Endodermal cell (in vitro differentiated cells): Measurements from ENCODE around the gene KCNMA1. TPM values are rescaled to one million over a fixed set of nuclear protein-coding genes. Genes with fewer than 3 reads are reported as not detected.

Source experiments
- DNase-seq: peaks from one replicate; pipeline ENCODE4 v3.0.0-alpha.2; 2017
- H3K27ac ChIP-seq: 2 replicates; pipeline ENCODE4 v1.5.1; 2013; ENCODE audit warnings: mild to moderate bottlenecking, low read depth, low read length, moderate library complexity
- H3K27me3 ChIP-seq: 2 replicates; pipeline ENCODE4 v1.6.1; 2013; ENCODE audit warnings: mild to moderate bottlenecking, low read length, moderate library complexity; ENCODE audit not compliant: insufficient read depth, control insufficient read depth, poor library complexity, severe bottlenecking
- H3K36me3 ChIP-seq: 2 replicates; pipeline ENCODE4 v1.7.0; 2013; ENCODE audit warnings: mild to moderate bottlenecking, low read length, moderate library complexity; ENCODE audit not compliant: control insufficient read depth, insufficient read depth
- H3K4me1 ChIP-seq: one replicate; pipeline ENCODE4 v1.7.0; 2013; ENCODE audit warnings: low read length; ENCODE audit not compliant: control insufficient read depth, insufficient read depth
- H3K4me3 ChIP-seq: 2 replicates; pipeline ENCODE4 v1.5.1; 2013; ENCODE audit warnings: mild to moderate bottlenecking, low read length, moderate library complexity
- H3K9ac ChIP-seq: 2 replicates; pipeline ENCODE4 v1.6.1; 2013; ENCODE audit warnings: mild to moderate bottlenecking, low read length, moderate library complexity; ENCODE audit not compliant: poor library complexity, severe bottlenecking; ENCODE audit errors: extremely low read depth
- H3K9me3 ChIP-seq: 2 replicates; pipeline ENCODE4 v1.6.1; 2013; ENCODE audit warnings: mild to moderate bottlenecking, low read length, moderate library complexity; ENCODE audit not compliant: control insufficient read depth
- H3K27ac Mint-ChIP-seq: 2 replicates; pipeline ENCODE4 v1.8.0; 2020; ENCODE audit warnings: mixed read lengths
- H3K27me3 Mint-ChIP-seq: 2 replicates; pipeline ENCODE4 v1.8.0; 2021; ENCODE audit warnings: mild to moderate bottlenecking, mixed read lengths; ENCODE audit not compliant: insufficient read depth
- H3K36me3 Mint-ChIP-seq: 2 replicates; pipeline ENCODE4 v1.8.0; 2020; ENCODE audit warnings: low read depth, mixed read lengths
- H3K4me1 Mint-ChIP-seq: 2 replicates; pipeline ENCODE4 v1.8.0; 2020; ENCODE audit warnings: mixed read lengths
- H3K4me3 Mint-ChIP-seq: 2 replicates; pipeline ENCODE4 v1.8.0; 2020; ENCODE audit warnings: mild to moderate bottlenecking, moderate library complexity, mixed read lengths
- H3K9me3 Mint-ChIP-seq: 2 replicates; pipeline ENCODE4 v1.8.0; 2020; ENCODE audit warnings: mild to moderate bottlenecking, mixed read lengths
- CTCF ChIP-seq: fragments of 200-600 bp; sonication (generic); conservative IDR thresholded peaks from 2 replicates; pipeline ENCODE4 v1.5.0; 2021; ENCODE audit warnings: antibody characterized with exemption, mild to moderate bottlenecking
- WGBS, 2 experiments: methylation state at CpG; one replicate each; pipeline versions ENCODE4 v1.1.5 to v1.1.7; 2013; ENCODE audit warnings: missing lambda C conversion rate in 2 of 2, mixed read lengths in 1 of 2; ENCODE audit not compliant: insufficient coverage in 1 of 2, insufficient read length in 1 of 2; 5-methylcytosine and 5-hydroxymethylcytosine counted together
- total RNA-seq, 2 donors: library from RNA; stranded (reverse); fragmentation: NEBNext Ultra II Directional in 1 of 2; extraction: Animal tissue kit (Norgen Biotek cat#: 25700) in 1 of 2; gene quantifications; 2 replicates in 1 of 2; 3 replicates in 1 of 2; pipeline ENCODE4 v1.2.1, GENCODE V29; 2021

Gene KCNMA1
- total RNA-seq, 2 donors from 2014 or later, result 0.55 to 1.3 TPM

- 88 to 100% methylated on average over 5 to 7 of the region's 7 CpGs for WGBS, 2 experiments
- no peak overlapping the region for H3K27ac ChIP-seq
Measured at GRCh38 chr10:77588886-77589285, 48.7 kb downstream of the KCNMA1 start.

GRCh38 chr10:77587416-77587790, 50.2 kb downstream of the KCNMA1 start:
- Histone ChIP-seq H3K4me1 (no peaks in the 10 kb centered on the region), H3K27me3 (no peaks in the 10 kb centered on the region), H3K27ac (no peak overlapping the region), H3K9me3 (no peaks in the 10 kb centered on the region), H3K4me3 (no peak overlapping the region), H3K36me3 (no peaks in the 10 kb centered on the region), H3K9ac (no peak overlapping the region)
- H3K36me3 Mint-ChIP-seq, result no peaks in the 10 kb centered on the region
- 95 to 96% methylated on average over 3 of the region's 3 CpGs for WGBS, 2 experiments
- TF ChIP-seq CTCF, result no peak
- H3K9me3 Mint-ChIP-seq, result no peaks in the 10 kb centered on the region
- no peak for DNase-seq
- no peak overlapping the region for H3K4me3 Mint-ChIP-seq
- peaks cover 1% of the 10 kb centered on the region for H3K27me3 Mint-ChIP-seq
- no peak overlapping the region for H3K27ac Mint-ChIP-seq
- peaks cover 10% of the 10 kb centered on the region for H3K4me1 Mint-ChIP-seq

More at GRCh38 chr10:77588886-77589285, 48.7 kb downstream of the KCNMA1 start:
- Histone ChIP-seq H3K4me1 (no peaks in the 10 kb centered on the region), H3K27me3 (no peaks in the 10 kb centered on the region), H3K36me3 (no peaks in the 10 kb centered on the region), H3K4me3 (no peak overlapping the region), H3K9me3 (no peaks in the 10 kb centered on the region), H3K9ac (no peak overlapping the region)
- no peak for TF ChIP-seq CTCF
- H3K27me3 Mint-ChIP-seq, result peaks cover 1% of the 10 kb centered on the region
- no peak overlapping the region for H3K4me3 Mint-ChIP-seq
- H3K4me1 Mint-ChIP-seq, result peaks cover 10% of the 10 kb centered on the region
- DNase-seq, result no peak
- H3K9me3 Mint-ChIP-seq, result no peaks in the 10 kb centered on the region
- H3K27ac Mint-ChIP-seq, result no peak overlapping the region
- no peaks in the 10 kb centered on the region for H3K36me3 Mint-ChIP-seq

- H3K4me1 Mint-ChIP-seq, result peaks cover 10% of the 10 kb centered on the region
- no peak overlapping the region for H3K27ac ChIP-seq
Measured at GRCh38 chr10:77586719-77587415, 50.7 kb downstream of the KCNMA1 start.

More at GRCh38 chr10:77586719-77587415, 50.7 kb downstream of the KCNMA1 start:
- 76 to 82% methylated on average over 5 to 7 of the region's 7 CpGs for WGBS, 2 experiments
- H3K27ac Mint-ChIP-seq, result no peak overlapping the region
- no peak for DNase-seq
- no peaks in the 10 kb centered on the region for H3K9me3 Mint-ChIP-seq
- H3K36me3 Mint-ChIP-seq, result no peaks in the 10 kb centered on the region
- no peaks in the 10 kb centered on the region for H3K36me3 ChIP-seq
- no peaks in the 10 kb centered on the region for H3K27me3 ChIP-seq
- no peak overlapping the region for H3K4me3 ChIP-seq
- H3K4me3 Mint-ChIP-seq, result no peak overlapping the region
- no peaks in the 10 kb centered on the region for H3K4me1 ChIP-seq
- H3K9ac ChIP-seq, result no peak overlapping the region
- H3K9me3 ChIP-seq, result no peaks in the 10 kb centered on the region
- TF ChIP-seq CTCF, result no peak
- H3K27me3 Mint-ChIP-seq, result peaks cover 1% of the 10 kb centered on the region
